ENCODE data around the gene USP49.

Gene USP49

DNA sequence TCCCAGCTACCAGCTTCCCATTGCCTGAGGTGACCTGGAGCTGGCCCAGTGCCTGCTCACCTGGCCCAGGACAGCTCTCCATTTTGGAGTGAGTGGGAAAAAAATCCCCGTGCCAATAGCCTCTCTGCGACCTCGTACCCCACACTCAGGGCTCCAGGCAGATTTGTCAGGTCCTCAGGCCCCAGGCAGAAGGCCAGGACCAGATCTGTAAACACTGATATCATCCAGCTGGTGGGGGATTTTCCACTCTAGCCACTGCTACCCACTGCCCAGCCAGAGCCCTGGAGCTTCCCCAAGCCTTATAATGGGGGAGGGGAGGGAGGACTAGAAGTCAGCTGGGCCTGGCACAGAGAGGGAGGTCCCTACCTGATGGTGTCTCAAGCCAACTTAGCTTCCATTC is 146.6 kb downstream of the USP49 start:
- no peak for DNase-seq

DNA sequence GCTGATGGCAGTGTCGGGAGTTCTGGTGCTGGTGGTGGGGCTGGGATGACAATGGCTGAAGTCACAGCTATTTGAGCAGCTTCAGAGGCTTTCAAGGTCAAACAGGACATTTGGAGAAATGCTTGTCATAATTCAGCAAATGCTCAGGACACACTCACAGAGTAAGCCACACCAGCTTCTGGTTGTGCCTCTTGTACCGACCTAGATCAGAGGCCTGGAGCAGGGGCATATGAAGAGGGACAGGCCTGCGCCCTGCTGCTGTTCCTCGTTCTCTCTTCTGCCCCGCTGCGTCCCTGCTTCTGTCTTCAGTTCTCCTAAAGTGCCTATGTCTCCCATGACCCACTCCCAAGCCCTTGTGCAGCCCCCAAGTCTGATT is 147.1 kb downstream of the USP49 start:
- DNase-seq: no peak

DNA sequence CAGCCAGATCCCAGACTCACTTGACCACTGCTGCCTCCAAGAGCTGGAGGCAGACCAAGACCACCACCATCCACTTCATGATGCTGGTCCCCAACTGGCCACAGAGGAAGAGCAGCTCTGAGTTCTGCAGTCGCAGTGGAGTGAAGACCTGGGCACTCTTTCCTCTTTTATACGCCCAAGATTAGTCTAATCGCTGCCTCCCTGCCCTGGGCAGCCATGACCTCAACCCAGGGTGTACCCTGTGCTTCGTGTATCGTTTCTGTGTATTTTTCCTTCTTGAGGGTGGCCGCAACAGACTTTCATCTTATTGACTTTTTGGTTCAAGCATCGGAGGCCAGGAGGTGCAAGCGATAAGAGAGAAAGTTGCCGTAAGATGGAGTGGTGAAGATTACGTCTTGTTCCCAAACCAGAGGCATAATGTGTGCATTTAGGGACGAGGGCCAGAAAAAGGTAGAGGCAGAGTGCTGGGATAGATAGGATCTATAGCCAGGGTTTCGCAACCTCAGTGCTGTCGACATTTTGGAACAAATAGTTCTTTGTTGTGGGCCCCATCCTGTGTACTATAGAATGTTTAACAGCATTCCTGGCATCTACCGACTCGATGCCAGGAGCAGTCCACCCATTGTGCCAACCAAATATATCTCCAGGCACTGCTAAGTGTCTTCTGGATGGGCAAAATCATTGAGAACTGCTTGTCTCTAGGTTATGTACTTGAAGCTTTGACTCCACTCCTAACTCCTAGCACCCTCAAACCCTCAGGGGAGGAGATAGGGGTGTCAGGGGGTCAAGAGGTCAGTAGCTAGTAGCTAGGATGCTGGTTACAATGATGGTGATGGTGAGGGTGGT is 147.7 kb downstream of the USP49 start, which contains the start of gene PGC:
TSS of gene PGC (minus strand) at position 142 of the 846 bp plus-strand sequence. CDS start at position 79, 63 bp downstream.
- DNase-seq: no peak

DNA sequence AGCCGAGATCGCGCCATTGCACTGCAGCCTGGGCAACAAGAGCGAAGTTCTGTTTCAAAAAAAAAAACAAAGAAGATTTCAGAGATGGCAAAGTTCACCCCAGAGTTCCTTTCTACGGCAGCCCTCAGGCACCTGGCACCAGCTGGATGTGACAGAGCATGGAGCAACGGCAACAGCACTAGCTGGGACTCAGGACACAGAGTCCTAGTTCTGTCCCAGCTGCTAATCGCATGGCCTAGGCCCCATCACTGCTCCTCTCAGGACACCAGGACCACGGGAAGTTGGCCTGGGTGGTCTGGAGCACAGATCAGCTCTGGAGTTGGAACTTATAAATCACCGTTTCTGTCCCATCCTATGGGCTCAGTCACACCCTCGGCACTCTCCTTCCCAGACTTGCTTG is 149.1 kb downstream of the USP49 start:
- DNase-seq: no peak

DNA sequence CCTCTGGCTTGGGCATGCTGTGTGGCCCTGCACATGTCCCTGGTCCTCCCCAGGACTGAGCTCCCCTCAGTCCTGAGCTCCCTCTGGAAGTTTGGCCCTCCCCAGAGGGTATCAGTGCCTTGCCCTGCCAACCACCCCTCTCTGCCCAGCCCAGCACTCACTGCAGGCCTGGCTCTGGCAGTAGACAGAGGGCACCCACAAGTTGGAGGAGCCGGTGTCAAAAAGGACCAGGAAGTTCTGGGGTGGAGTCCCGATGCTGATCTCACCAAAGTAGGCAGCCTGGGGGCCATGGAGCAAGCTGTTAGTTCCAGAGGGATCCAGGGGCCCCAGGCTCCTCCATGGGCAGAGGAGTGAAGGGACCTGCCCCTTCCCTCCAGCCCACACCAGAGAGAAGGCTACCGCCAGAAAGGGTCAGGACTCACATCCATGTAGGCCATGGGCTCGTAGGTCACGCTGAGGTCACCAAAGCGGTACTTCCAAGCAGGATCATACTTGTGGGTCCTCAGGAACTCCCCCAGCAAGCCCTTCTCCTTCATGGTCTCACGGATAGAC is 150.9 kb downstream of the USP49 start:
- no peak for DNase-seq

DNA sequence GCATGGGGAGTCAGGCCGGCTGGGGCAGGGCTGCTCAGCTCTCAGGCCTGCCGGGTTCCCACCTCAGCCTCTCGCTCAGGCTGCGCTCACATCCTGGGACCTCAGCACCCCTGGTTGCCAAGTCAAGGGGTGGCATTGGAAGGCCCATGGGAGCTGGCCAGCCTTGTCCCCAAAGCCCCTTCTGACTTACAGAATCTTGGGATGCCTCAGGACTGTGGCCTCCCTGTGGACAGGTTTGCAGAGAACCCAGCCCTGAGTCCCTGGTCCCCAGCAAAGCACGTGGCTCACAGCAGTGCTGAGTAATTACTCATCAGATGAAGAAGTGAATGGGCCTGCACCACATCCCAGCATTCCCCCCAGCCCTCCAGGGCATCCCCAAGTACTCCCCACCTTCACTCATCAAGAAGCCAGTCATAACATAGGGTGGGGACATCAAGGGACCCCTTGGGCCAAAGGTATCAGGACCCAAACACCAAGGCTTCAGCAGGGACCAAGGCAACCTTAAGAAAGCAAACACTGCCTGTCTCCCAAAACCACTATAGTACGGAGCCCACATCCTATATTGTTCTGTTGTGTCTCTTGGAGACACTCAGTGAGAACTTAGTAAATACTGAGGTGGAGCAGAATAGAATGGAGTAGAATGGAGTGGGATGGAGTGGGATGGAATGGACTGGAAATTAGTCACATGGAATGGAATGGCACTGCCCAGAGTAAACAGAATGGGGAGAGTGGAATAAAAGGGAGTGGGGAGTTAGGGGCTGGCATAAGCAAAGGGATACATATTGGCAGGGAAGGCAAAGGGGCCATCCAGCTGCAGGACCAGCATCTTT is 151.6 kb downstream of the USP49 start:
- no peak for DNase-seq

DNA sequence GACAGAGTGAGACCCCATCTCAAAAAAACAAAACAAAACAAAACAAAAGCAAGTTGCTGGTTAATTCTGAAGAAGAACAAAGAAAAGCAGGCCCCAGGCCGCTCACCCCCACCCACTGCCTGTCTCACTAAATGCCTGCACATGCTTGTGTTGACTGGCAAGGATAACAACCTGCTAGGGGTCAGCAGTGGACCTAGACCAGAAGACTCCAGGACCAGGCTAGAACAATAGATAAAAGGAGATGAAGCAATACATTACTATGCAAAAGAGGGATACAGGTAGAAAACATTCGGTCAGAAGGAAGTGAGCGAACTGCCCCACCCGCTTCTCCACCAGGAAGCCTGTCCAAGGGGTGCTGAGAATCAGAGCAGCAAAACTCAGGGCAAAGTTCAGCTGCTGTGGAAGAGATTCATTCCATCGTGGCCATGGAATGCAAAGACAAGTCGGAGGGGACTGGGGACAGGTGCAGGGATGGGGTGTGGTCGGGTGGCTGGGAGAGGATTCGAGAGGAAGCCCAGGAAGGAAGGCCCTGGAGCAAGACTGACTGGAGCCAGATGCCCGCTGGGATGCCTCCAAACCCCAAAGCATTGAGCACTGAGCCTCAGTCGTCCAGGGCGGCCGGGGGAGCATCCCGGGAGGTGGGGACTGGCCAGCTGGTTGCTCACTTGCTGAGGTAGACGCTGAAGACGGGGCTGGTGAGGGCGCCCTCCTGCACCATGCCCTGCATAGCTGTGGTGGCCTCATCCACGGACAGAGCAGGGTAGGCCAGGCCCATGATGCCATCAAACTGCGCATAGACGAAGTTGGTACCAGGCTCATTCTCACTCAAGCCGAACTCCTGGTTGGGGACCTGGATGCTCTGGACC is 153.3 kb downstream of the USP49 start:
- no peak for DNase-seq

DNA sequence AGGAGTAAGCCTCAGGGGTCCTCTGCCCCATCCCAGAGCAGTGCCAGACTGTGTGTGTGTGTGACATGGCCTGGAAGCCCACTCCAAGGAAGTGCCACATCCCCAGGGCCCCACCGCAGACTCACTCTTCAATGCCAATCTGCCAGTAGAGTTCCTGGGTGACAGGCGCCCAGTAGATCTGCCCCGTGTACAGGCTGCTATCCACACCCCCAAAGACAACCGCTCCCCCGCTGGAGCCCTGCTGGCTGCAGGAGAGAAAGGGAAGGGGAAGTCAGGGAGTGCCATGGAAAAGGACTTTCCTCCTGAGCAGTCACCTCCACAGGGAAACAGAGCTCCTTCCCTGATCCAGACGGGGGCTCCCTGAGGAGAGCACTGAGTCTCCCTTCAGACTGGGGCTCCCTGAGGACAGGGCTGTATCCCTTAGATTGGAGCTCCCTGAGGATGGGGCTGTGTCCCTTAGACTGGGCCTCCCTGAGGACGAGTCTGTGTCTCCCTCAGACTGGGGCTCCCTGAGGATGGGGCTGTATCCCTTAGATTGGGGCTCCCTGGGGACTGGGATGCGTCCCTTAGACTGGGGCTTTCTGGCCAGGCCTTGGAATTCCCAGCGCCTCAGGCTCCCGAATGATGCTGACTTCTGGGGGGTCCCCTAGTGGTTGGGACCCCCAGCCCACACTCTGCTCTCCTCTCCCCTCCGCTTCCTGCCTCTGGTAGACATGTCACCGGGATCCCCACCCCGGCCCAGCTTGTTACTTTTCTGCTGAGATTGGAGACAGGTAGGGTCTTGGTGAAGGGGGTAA is 154.6 kb downstream of the USP49 start:
- no peak for DNase-seq

Data from NCI-H524 (cell line).